HepG2 (cell line): ENCODE results near the gene STRADA. TPM values are rescaled to one million over a fixed set of nuclear protein-coding genes. Genes with fewer than 3 reads are reported as not detected.

Experiments used
- FOXP1 ChIP-seq, 2 experiments: fragments of 450-650 bp in 1 of 2; IDR thresholded peaks; 2 replicates each; pipeline ENCODE4 v1.6.1; 2017 to 2018; ENCODE audit warnings: antibody characterized with exemption in 1 of 2
- GATA4 ChIP-seq: sonication (generic); IDR thresholded peaks from 2 replicates; pipeline ENCODE4 v1.6.1; 2016; ENCODE audit warnings: antibody characterized with exemption, low read depth, borderline replicate concordance
- ONECUT2 ChIP-seq: sonication (generic); formaldehyde crosslinking; IDR thresholded peaks from 2 replicates; pipeline ENCODE4 v1.4.0; 2020; ENCODE audit warnings: missing genetic modification reagents
- SMAD3 ChIP-seq: sonication (generic); formaldehyde crosslinking; IDR thresholded peaks from 2 replicates; pipeline ENCODE4 v1.4.0; 2020; ENCODE audit warnings: missing genetic modification reagents
- SRSF1 ChIP-seq: fragments of 200-400 bp; formaldehyde crosslinking; optimal IDR thresholded peaks from 2 replicates; pipeline ENCODE3; 2017; ENCODE audit warnings: mild to moderate bottlenecking, low read depth, low read length, moderate library complexity
- TCF12 ChIP-seq, 2 experiments: fragments of 450-650 bp in 1 of 2; sonication (generic) in 1 of 2; formaldehyde crosslinking in 1 of 2; IDR thresholded peaks; 2 replicates each; pipeline versions ENCODE4 v1.6.1 to v1.8.0; 2017 to 2022; ENCODE audit warnings: antibody characterized with exemption in 1 of 2, mild to moderate bottlenecking in 1 of 2, missing genetic modification reagents in 1 of 2, moderate library complexity in 1 of 2
- ZEB1 ChIP-seq: IDR thresholded peaks from 2 replicates; pipeline ENCODE4 v1.6.1; 2012; ENCODE audit warnings: mild to moderate bottlenecking, low read depth, inconsistent platforms; ENCODE audit not compliant: insufficient replicate concordance
- ZNF230 ChIP-seq: sonication (generic); formaldehyde crosslinking; IDR thresholded peaks from 2 replicates; pipeline ENCODE4 v1.4.0; 2020; ENCODE audit warnings: mild to moderate bottlenecking, missing genetic modification reagents
- ZNF44 ChIP-seq: sonication (generic); formaldehyde crosslinking; IDR thresholded peaks from 2 replicates; pipeline ENCODE4 v1.5.1; 2020; ENCODE audit warnings: mild to moderate bottlenecking, missing genetic modification reagents
- ZNF550 ChIP-seq: sonication (generic); formaldehyde crosslinking; IDR thresholded peaks from 2 replicates; pipeline ENCODE4 v1.4.0; 2020; ENCODE audit warnings: mild to moderate bottlenecking, missing genetic modification reagents, borderline replicate concordance
- ZNF572 ChIP-seq: sonication (generic); formaldehyde crosslinking; IDR thresholded peaks from 2 replicates; pipeline ENCODE4 v1.5.1; 2020; ENCODE audit warnings: mild to moderate bottlenecking, missing genetic modification reagents
- ZNF782 ChIP-seq: sonication (generic); formaldehyde crosslinking; IDR thresholded peaks from 2 replicates; pipeline ENCODE4 v1.4.0; 2020; ENCODE audit warnings: missing genetic modification reagents, mild to moderate bottlenecking, borderline replicate concordance
- ZNF850 ChIP-seq: sonication (generic); formaldehyde crosslinking; conservative IDR thresholded peaks from 2 replicates; pipeline ENCODE4 v1.9.0; 2021; ENCODE audit warnings: mild to moderate bottlenecking, missing genetic modification reagents
- ZNF879 ChIP-seq: sonication (generic); formaldehyde crosslinking; IDR thresholded peaks from 2 replicates; pipeline ENCODE4 v1.8.1; 2023; ENCODE audit warnings: missing genetic modification reagents
- polyA plus RNA-seq, 8 experiments: library from polyadenylated mRNA; depleted of rRNA in 3 of 8; stranded (reverse) in 7 of 8; unstranded in 1 of 8; fragments of >200 nt; fragmentation: Illumina TruSeq in 4 of 8; extraction: Trizol in 4 of 8; gene quantifications; 2 replicates each; pipeline versions ENCODE4 v1.2.1 to v1.2.3, GENCODE V29; 2011 to 2016; ENCODE audit warnings: low read depth in 4 of 8, missing spikeins in 1 of 8, mixed read lengths in 1 of 8; ENCODE audit not compliant: insufficient read depth in 1 of 8
- total RNA-seq, 5 experiments: library from RNA; depleted of rRNA; stranded (reverse); fragments of >200 nt; fragmentation: Illumina TruSeq; extraction: Trizol; gene quantifications; 2 replicates each; pipeline ENCODE4 v1.2.3, GENCODE V29; 2016; ENCODE audit warnings: low read depth in 1 of 5
- TF ChIP-seq, protein P1 (sequence below): sonication (generic); formaldehyde crosslinking; IDR thresholded peaks from 2 replicates; pipeline ENCODE4 v1.8.0; 2022; ENCODE audit warnings: mild to moderate bottlenecking, missing genetic modification reagents
- TF ChIP-seq, protein P2 (sequence below): sonication (generic); formaldehyde crosslinking; IDR thresholded peaks from 2 replicates; pipeline ENCODE4 v1.5.0; 2020; ENCODE audit warnings: mild to moderate bottlenecking, missing genetic modification reagents
- TF ChIP-seq, protein P3 (sequence below): sonication (generic); formaldehyde crosslinking; IDR thresholded peaks from 2 replicates; pipeline ENCODE4 v1.9.0; 2021; ENCODE audit warnings: missing genetic modification reagents, borderline replicate concordance
- TF ChIP-seq, protein P4 (sequence below): sonication (generic); formaldehyde crosslinking; IDR thresholded peaks from 2 replicates; pipeline ENCODE4 v1.4.0; 2020; ENCODE audit warnings: missing genetic modification reagents
- TF ChIP-seq, protein P5 (sequence below): sonication (generic); formaldehyde crosslinking; IDR thresholded peaks from 2 replicates; pipeline ENCODE4 v1.8.0; 2022; ENCODE audit warnings: missing genetic modification reagents, mild to moderate bottlenecking, borderline replicate concordance

Gene STRADA
- total and polyA plus RNA-seq, 2 of the 13 experiments (the other 11 are each of a cell fraction or from before 2014, with no cell fraction given): 17.6 to 17.9 TPM

DNA sequence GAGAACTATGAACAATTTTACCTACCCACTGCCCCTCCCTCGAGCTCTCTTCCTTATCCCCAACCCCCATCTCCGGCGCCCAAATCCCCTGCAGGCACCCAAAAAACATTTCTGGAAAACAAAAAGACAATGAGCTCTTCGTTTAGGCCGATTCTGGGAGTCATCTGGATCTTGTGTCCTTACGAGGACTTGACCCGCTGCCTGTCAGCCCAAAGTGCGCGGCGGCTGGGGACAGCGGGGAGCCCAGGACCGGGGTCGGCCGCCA lies 524 bp downstream of the STRADA start (continued):
- TF ChIP-seq, protein P1, sequence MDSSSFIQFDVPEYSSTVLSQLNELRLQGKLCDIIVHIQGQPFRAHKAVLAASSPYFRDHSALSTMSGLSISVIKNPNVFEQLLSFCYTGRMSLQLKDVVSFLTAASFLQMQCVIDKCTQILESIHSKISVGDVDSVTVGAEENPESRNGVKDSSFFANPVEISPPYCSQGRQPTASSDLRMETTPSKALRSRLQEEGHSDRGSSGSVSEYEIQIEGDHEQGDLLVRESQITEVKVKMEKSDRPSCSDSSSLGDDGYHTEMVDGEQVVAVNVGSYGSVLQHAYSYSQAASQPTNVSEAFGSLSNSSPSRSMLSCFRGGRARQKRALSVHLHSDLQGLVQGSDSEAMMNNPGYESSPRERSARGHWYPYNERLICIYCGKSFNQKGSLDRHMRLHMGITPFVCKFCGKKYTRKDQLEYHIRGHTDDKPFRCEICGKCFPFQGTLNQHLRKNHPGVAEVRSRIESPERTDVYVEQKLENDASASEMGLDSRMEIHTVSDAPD: peak; percentile 3; the same call in 1 of the 2 replicates
- no peak for TF ChIP-seq ZNF44
- TF ChIP-seq ZEB1: no peak
- no peak for TF ChIP-seq ONECUT2 (CRISPR knock-in tag)
- TF ChIP-seq, protein P2, sequence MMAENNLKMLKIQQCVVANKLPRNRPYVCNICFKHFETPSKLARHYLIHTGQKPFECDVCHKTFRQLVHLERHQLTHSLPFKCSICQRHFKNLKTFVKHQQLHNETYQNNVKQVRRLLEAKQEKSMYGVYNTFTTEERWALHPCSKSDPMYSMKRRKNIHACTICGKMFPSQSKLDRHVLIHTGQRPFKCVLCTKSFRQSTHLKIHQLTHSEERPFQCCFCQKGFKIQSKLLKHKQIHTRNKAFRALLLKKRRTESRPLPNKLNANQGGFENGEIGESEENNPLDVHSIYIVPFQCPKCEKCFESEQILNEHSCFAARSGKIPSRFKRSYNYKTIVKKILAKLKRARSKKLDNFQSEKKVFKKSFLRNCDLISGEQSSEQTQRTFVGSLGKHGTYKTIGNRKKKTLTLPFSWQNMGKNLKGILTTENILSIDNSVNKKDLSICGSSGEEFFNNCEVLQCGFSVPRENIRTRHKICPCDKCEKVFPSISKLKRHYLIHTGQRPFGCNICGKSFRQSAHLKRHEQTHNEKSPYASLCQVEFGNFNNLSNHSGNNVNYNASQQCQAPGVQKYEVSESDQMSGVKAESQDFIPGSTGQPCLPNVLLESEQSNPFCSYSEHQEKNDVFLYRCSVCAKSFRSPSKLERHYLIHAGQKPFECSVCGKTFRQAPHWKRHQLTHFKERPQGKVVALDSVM (CRISPR knock-in tag): no peak
- TF ChIP-seq, protein P3, sequence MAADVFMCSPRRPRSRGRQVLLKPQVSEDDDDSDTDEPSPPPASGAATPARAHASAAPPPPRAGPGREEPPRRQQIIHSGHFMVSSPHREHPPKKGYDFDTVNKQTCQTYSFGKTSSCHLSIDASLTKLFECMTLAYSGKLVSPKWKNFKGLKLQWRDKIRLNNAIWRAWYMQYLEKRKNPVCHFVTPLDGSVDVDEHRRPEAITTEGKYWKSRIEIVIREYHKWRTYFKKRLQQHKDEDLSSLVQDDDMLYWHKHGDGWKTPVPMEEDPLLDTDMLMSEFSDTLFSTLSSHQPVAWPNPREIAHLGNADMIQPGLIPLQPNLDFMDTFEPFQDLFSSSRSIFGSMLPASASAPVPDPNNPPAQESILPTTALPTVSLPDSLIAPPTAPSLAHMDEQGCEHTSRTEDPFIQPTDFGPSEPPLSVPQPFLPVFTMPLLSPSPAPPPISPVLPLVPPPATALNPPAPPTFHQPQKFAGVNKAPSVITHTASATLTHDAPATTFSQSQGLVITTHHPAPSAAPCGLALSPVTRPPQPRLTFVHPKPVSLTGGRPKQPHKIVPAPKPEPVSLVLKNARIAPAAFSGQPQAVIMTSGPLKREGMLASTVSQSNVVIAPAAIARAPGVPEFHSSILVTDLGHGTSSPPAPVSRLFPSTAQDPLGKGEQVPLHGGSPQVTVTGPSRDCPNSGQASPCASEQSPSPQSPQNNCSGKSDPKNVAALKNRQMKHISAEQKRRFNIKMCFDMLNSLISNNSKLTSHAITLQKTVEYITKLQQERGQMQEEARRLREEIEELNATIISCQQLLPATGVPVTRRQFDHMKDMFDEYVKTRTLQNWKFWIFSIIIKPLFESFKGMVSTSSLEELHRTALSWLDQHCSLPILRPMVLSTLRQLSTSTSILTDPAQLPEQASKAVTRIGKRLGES (CRISPR knock-in tag): no peak
- TF ChIP-seq ZNF230 (CRISPR knock-in tag): no peak
- TF ChIP-seq ZNF572 (CRISPR knock-in tag): no peak
- TF ChIP-seq ZNF879: no peak
- TF ChIP-seq ZNF550 (CRISPR knock-in tag): no peak
- TF ChIP-seq, protein P4, sequence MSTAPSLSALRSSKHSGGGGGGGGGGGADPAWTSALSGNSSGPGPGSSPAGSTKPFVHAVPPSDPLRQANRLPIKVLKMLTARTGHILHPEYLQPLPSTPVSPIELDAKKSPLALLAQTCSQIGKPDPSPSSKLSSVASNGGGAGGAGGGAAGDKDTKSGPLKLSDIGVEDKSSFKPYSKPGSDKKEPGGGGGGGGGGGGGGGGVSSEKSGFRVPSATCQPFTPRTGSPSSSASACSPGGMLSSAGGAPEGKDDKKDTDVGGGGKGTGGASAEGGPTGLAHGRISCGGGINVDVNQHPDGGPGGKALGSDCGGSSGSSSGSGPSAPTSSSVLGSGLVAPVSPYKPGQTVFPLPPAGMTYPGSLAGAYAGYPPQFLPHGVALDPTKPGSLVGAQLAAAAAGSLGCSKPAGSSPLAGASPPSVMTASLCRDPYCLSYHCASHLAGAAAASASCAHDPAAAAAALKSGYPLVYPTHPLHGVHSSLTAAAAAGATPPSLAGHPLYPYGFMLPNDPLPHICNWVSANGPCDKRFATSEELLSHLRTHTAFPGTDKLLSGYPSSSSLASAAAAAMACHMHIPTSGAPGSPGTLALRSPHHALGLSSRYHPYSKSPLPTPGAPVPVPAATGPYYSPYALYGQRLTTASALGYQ (CRISPR knock-in tag): no peak
- TF ChIP-seq ZNF782: no peak
- no peak for TF ChIP-seq FOXP1 (IDR thresholded peaks at IDR 0.05)
- TF ChIP-seq FOXP1 (CRISPR knock-in tag; IDR thresholded peaks at IDR 0.05): no peak
- no peak for TF ChIP-seq ZNF850 (CRISPR knock-in tag)
- no peak for TF ChIP-seq GATA4
- no peak for TF ChIP-seq TCF12 (IDR thresholded peaks at IDR 0.05)
- no peak for TF ChIP-seq TCF12 (CRISPR knock-in tag; IDR thresholded peaks at IDR 0.05)
- no peak for TF ChIP-seq SRSF1
- no peak for TF ChIP-seq SMAD3 (CRISPR knock-in tag)
- TF ChIP-seq, protein P5, sequence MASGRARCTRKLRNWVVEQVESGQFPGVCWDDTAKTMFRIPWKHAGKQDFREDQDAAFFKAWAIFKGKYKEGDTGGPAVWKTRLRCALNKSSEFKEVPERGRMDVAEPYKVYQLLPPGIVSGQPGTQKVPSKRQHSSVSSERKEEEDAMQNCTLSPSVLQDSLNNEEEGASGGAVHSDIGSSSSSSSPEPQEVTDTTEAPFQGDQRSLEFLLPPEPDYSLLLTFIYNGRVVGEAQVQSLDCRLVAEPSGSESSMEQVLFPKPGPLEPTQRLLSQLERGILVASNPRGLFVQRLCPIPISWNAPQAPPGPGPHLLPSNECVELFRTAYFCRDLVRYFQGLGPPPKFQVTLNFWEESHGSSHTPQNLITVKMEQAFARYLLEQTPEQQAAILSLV (CRISPR knock-in tag): no peak
